HCT116 (cell line): Measurements from ENCODE around the gene NRP1. TPM values are rescaled to one million over a fixed set of nuclear protein-coding genes. Genes with fewer than 3 reads are reported as not detected.

Experiments
- ATAC-seq: fragments of 200-7000 bp; cut with Tn5 transposase; 2 replicates; pipeline ENCODE4 v1.9.1; 2020; ENCODE audit warnings: mild to moderate bottlenecking, moderate library complexity
- BruUV-seq: library from RNA; stranded (reverse); fragments of 400-500 nt; replicated peaks from 2 replicates; lab custom pipeline; 2021; lab: Mats Ljungman, UMichigan
- CTCF ChIA-PET: fragments of 300-600 bp; sonication (Branson Sonifier 250); formaldehyde crosslinking; loops from one replicate; lab custom pipeline; 2021; ENCODE audit warnings: antibody characterized with exemption; lab: Charles Lee
- POLR2A ChIA-PET: fragments of 300-600, 350-600 bp; sonication (Branson Sonifier 250); formaldehyde crosslinking; loops from one replicate; lab custom pipeline; 2021; ENCODE audit warnings: antibody characterized with exemption; lab: Charles Lee
- RAD21 ChIA-PET, 2 experiments: fragments of 300-600 bp; sonication (Branson Sonifier 250); formaldehyde crosslinking; loops; one replicate each; lab custom pipeline; 2023; ENCODE audit warnings: low total read pairs in 2 of 2; ENCODE audit not compliant: uncharacterized antibody in 2 of 2, unreplicated experiment in 2 of 2, low non-redundant PET in 1 of 2; lab: Charles Lee
- DNase-seq: peaks from one replicate; pipeline ENCODE4 v3.0.0-alpha.2; 2010; ENCODE audit warnings: low read depth, low spot score
- H2AFZ ChIP-seq: fragments of 200-600 bp; shearing (Covaris generic), sonication (generic); 2 replicates; pipeline ENCODE4 v1.6.1; 2017; ENCODE audit warnings: low read depth, mixed run types, mixed read lengths, antibody characterized with exemption, low read length; ENCODE audit not compliant: poor library complexity, severe bottlenecking
- H3K27ac ChIP-seq: 2 replicates; pipeline ENCODE4 v1.5.1; 2012; ENCODE audit warnings: low read depth, low read length
- H3K27me3 ChIP-seq: fragments of 200-600 bp; sonication (generic); 2 replicates; pipeline ENCODE4 v1.6.1; 2016; ENCODE audit warnings: mixed run types, low read length, mixed read lengths; ENCODE audit not compliant: insufficient read depth
- H3K36me3 ChIP-seq, 2 experiments: fragments of 200-500 bp in 1 of 2; fragments of 200-600 bp in 1 of 2; sonication (Bioruptor generic) in 1 of 2; sonication (generic) in 1 of 2; 2 replicates each; pipeline versions ENCODE4 v1.5.1 to v1.6.1; 2014 to 2016; ENCODE audit warnings: low read length in 2 of 2, inconsistent platforms in 1 of 2, mixed read lengths in 1 of 2, mixed run types in 1 of 2; ENCODE audit not compliant: insufficient read depth in 2 of 2, control insufficient read depth in 1 of 2
- H3K4me1 ChIP-seq, 2 experiments: fragments of 200-600 bp in 1 of 2; sonication (generic) in 1 of 2; 2 replicates each; pipeline versions ENCODE4 v1.5.1 to v1.6.1; 2012 to 2017; ENCODE audit warnings: low read length in 2 of 2, inconsistent platforms in 1 of 2, mild to moderate bottlenecking in 1 of 2, mixed read lengths in 1 of 2, mixed run types in 1 of 2, moderate library complexity in 1 of 2; ENCODE audit not compliant: insufficient read depth in 2 of 2, control insufficient read depth in 1 of 2
- H3K4me2 ChIP-seq: fragments of 200-600 bp; sonication (generic); 2 replicates; pipeline ENCODE4 v1.6.1; 2017; ENCODE audit warnings: mixed run types, low read length, mixed read lengths
- H3K4me3 ChIP-seq, 2 experiments: fragments of 200-600 bp in 1 of 2; sonication (generic) in 1 of 2; replicated peaks in 1 of 2; 2 replicates each; pipeline ENCODE4 v1.5.1; 2011 to 2016; ENCODE audit warnings: low read length in 2 of 2, control low read depth in 1 of 2, low read depth in 1 of 2, mild to moderate bottlenecking in 1 of 2, mixed read lengths in 1 of 2, mixed run types in 1 of 2
- H3K79me2 ChIP-seq: fragments of 200-600 bp; sonication (generic); 2 replicates; pipeline ENCODE4 v1.6.1; 2017; ENCODE audit warnings: mild to moderate bottlenecking, mixed run types, low read length, moderate library complexity, mixed read lengths; ENCODE audit not compliant: insufficient read depth
- H3K9ac ChIP-seq: fragments of 200-600 bp; sonication (generic); 2 replicates; pipeline ENCODE4 v1.6.1; 2016; ENCODE audit warnings: low read length, mixed read lengths
- H3K9me2 ChIP-seq: fragments of 200-600 bp; sonication (generic), shearing (Covaris generic); 2 replicates; pipeline ENCODE4 v1.6.1; 2017; ENCODE audit warnings: mixed run types, mild to moderate bottlenecking, moderate library complexity; ENCODE audit not compliant: insufficient read depth
- H3K9me3 ChIP-seq, 2 experiments: fragments of 200-500 bp in 1 of 2; fragments of 200-600 bp in 1 of 2; sonication (Bioruptor generic) in 1 of 2; sonication (generic) in 1 of 2; 2 replicates each; pipeline ENCODE4 v1.6.1; 2014 to 2017; ENCODE audit warnings: low read length in 2 of 2, mixed read lengths in 2 of 2, inconsistent platforms in 1 of 2, low read depth in 1 of 2, mild to moderate bottlenecking in 1 of 2, mixed run types in 1 of 2, moderate library complexity in 1 of 2; ENCODE audit not compliant: control insufficient read depth in 1 of 2, insufficient read depth in 1 of 2
- H4K20me1 ChIP-seq: fragments of 200-600 bp; sonication (generic), shearing (Covaris generic); 2 replicates; pipeline ENCODE4 v1.6.1; 2017; ENCODE audit warnings: mixed run types, mild to moderate bottlenecking, moderate library complexity; ENCODE audit not compliant: insufficient read depth
- CEBPB ChIP-seq: IDR thresholded peaks from 2 replicates; pipeline ENCODE4 v1.6.1; 2012; ENCODE audit warnings: low read depth
- EGR1 ChIP-seq: IDR thresholded peaks from 2 replicates; pipeline ENCODE4 v1.6.1; 2012; ENCODE audit warnings: low read depth
- EZH2 ChIP-seq: fragments of 200-600 bp; sonication (generic); IDR thresholded peaks from 2 replicates; pipeline ENCODE4 v1.6.1; 2017; ENCODE audit warnings: antibody characterized with exemption, mixed run types
- EZH2phosphoT487 ChIP-seq: fragments of 200-600 bp; IDR thresholded peaks from 2 replicates; pipeline ENCODE4 v1.6.1; 2018; ENCODE audit warnings: antibody characterized with exemption, borderline replicate concordance
- JUND ChIP-seq: IDR thresholded peaks from 2 replicates; pipeline ENCODE4 v1.6.1; 2012
- POLR2A ChIP-seq: IDR thresholded peaks from 2 replicates; pipeline ENCODE4 v1.7.0; 2011; ENCODE audit warnings: borderline replicate concordance; ENCODE audit not compliant: insufficient read depth, insufficient read length; ENCODE audit errors: extremely low read depth
- POLR2AphosphoS5 ChIP-seq: IDR thresholded peaks from 2 replicates; pipeline ENCODE4 v1.6.1; 2011; ENCODE audit warnings: mild to moderate bottlenecking, low read depth, low read length, moderate library complexity
- RAD21 ChIP-seq: IDR thresholded peaks from 2 replicates; pipeline ENCODE4 v1.6.1; 2012; ENCODE audit warnings: low read depth, mild to moderate bottlenecking
- SIN3A ChIP-seq: IDR thresholded peaks from 2 replicates; pipeline ENCODE4 v1.6.1; 2012; ENCODE audit warnings: low read depth
- SP1 ChIP-seq: IDR thresholded peaks from 2 replicates; pipeline ENCODE4 v1.6.1; 2012; ENCODE audit warnings: low read depth
- SRF ChIP-seq: IDR thresholded peaks from 2 replicates; pipeline ENCODE4 v1.6.1; 2012; ENCODE audit warnings: low read depth
- TCF7L2 ChIP-seq: IDR thresholded peaks from 2 replicates; pipeline ENCODE4 v1.7.0; 2011; ENCODE audit warnings: borderline replicate concordance, inconsistent platforms; ENCODE audit not compliant: insufficient read depth, insufficient read length; ENCODE audit errors: extremely low read depth
- YY1 ChIP-seq: IDR thresholded peaks from 2 replicates; pipeline ENCODE4 v1.6.1; 2011; ENCODE audit warnings: low read length, low read depth, moderate library complexity, mild to moderate bottlenecking; ENCODE audit not compliant: insufficient replicate concordance; ENCODE audit errors: extremely low read depth
- ZNF274 ChIP-seq: fragments of 200-500 bp; sonication (Bioruptor generic); IDR thresholded peaks from 2 replicates; pipeline ENCODE4 v1.6.1; 2014; ENCODE audit warnings: mild to moderate bottlenecking, low read depth, low read length, inconsistent platforms
- intact Hi-C: fragments of 100-400 bp; cut with micrococcal nuclease; formaldehyde crosslinking; loops from 2 replicates; pipeline ENCODE4 v1.10.0; 2022
- total RNA-seq: library from RNA; stranded (reverse); gene quantifications from one replicate; pipeline ENCODE4 v1.2.1, GENCODE V29; 2021; ENCODE audit not compliant: unreplicated experiment
- TF ChIP-seq, protein P1 (sequence below): IDR thresholded peaks from 2 replicates; pipeline ENCODE4 v1.6.1; 2012
- TF ChIP-seq, protein P2 (sequence below): IDR thresholded peaks from 2 replicates; pipeline ENCODE4 v1.6.1; 2011; ENCODE audit warnings: mild to moderate bottlenecking, low read length, moderate library complexity; ENCODE audit not compliant: insufficient replicate concordance; ENCODE audit errors: extremely low read depth

NRP1 gene
- total RNA-seq, 1 experiment from 2014 or later = 3.8 TPM

DNA sequence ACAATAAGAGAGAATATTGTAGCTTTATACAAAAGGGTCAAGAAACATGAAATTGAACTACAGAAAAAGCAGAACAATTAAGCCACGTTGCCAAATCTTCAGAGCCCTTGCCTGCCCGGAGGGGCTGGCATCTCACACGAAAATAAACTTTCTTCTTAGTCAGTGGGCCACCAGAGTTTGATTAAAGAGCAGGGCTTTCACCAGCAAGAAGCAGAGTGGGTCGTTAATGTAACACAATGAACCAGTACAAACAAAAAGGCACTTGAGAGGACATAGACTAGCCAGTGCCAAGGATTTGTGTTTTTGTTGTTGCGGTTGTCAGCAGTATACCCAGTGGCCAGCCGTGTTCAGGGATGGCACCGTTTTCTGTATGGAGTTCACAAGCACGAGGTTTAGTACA lies 155.4 kb downstream of the NRP1 start:
- Histone ChIP-seq H3K9ac (no peak overlapping the region), H3K9me2 (no peaks in the 10 kb centered on the region), H3K4me1 (no peaks in the 10 kb centered on the region; a peak in 1 of 4 replicates), H3K79me2 (no peaks in the 10 kb centered on the region), H3K4me3 (no peak overlapping the region), H2AFZ (no peak overlapping the region), H3K9me3 (no peaks in the 10 kb centered on the region), H3K27ac (no peak overlapping the region), H3K27me3 (no peaks in the 10 kb centered on the region), H3K4me2 (no peak overlapping the region), H3K36me3 (no peaks in the 10 kb centered on the region), H4K20me1 (no peaks in the 10 kb centered on the region)
- intact Hi-C loops = no loop called here
- no TSS peak for BruUV-seq
- ATAC-seq = no peak
- ChIA-PET RAD21 (no interaction called here), CTCF (no interaction called here), POLR2A (no interaction called here)
- TF ChIP-seq ZNF274 = no peak
- TF ChIP-seq YY1 = no peak
- TF ChIP-seq SRF = no peak
- TF ChIP-seq EZH2 = no peak
- no peak for TF ChIP-seq POLR2A
- TF ChIP-seq EGR1 = no peak
- TF ChIP-seq POLR2AphosphoS5 = no peak
- TF ChIP-seq SP1 = no peak
- no peak for TF ChIP-seq RAD21
- TF ChIP-seq EZH2phosphoT487 = no peak
- TF ChIP-seq SIN3A = no peak
- TF ChIP-seq, protein P1, sequence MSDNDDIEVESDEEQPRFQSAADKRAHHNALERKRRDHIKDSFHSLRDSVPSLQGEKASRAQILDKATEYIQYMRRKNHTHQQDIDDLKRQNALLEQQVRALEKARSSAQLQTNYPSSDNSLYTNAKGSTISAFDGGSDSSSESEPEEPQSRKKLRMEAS = no peak
- TF ChIP-seq CEBPB = no peak
- TF ChIP-seq JUND = no peak
- TF ChIP-seq, protein P2, sequence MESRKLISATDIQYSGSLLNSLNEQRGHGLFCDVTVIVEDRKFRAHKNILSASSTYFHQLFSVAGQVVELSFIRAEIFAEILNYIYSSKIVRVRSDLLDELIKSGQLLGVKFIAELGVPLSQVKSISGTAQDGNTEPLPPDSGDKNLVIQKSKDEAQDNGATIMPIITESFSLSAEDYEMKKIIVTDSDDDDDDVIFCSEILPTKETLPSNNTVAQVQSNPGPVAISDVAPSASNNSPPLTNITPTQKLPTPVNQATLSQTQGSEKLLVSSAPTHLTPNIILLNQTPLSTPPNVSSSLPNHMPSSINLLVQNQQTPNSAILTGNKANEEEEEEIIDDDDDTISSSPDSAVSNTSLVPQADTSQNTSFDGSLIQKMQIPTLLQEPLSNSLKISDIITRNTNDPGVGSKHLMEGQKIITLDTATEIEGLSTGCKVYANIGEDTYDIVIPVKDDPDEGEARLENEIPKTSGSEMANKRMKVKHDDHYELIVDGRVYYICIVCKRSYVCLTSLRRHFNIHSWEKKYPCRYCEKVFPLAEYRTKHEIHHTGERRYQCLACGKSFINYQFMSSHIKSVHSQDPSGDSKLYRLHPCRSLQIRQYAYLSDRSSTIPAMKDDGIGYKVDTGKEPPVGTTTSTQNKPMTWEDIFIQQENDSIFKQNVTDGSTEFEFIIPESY = no peak
- no peak for TF ChIP-seq TCF7L2
- DNase-seq = no peak
